Thyroid gland (tissue), 4 donors: Measurements from ENCODE around the gene FHOD3.

ENCODE experiments used
- POLR2A ChIP-seq, 2 donors: fragments of 450-650 bp; IDR thresholded peaks; one replicate each; pipeline ENCODE4 v1.6.1; 2017; ENCODE audit warnings: antibody characterized with exemption in 2 of 2, mild to moderate bottlenecking in 2 of 2, moderate library complexity in 1 of 2
- TF ChIP-seq, protein P1 (sequence below), 6 experiments: fragments of 200-600 bp in 3 of 6; fragments of 450-650 bp in 3 of 6; sonication (generic) in 3 of 6; IDR thresholded peaks; one replicate each; pipeline ENCODE4 v1.5.1; 2016 to 2019; ENCODE audit warnings: antibody characterized with exemption in 6 of 6, mild to moderate bottlenecking in 2 of 6, inconsistent platforms in 1 of 6, moderate library complexity in 1 of 6

DNA sequence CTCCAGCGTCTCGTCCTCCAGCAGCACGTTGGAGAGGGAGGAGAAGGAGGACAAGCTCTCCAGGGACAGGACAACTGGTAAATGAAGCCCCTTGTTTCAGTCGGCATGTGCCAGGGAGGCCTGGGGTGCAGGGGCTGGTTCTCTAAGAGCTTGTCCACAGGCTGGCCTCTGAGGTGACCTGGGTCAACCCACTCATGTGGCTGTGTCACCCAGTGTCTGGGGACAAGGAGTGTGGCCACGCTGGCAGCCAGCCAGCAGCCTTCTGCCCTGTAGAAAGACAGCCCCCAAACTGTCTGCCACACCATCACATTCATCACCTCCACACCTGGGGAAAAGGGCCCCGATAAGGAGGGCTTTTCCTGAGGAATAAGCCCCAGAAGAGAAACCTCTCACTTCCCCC lies 411.8 kb downstream of the FHOD3 start:
- TF ChIP-seq, protein P1, sequence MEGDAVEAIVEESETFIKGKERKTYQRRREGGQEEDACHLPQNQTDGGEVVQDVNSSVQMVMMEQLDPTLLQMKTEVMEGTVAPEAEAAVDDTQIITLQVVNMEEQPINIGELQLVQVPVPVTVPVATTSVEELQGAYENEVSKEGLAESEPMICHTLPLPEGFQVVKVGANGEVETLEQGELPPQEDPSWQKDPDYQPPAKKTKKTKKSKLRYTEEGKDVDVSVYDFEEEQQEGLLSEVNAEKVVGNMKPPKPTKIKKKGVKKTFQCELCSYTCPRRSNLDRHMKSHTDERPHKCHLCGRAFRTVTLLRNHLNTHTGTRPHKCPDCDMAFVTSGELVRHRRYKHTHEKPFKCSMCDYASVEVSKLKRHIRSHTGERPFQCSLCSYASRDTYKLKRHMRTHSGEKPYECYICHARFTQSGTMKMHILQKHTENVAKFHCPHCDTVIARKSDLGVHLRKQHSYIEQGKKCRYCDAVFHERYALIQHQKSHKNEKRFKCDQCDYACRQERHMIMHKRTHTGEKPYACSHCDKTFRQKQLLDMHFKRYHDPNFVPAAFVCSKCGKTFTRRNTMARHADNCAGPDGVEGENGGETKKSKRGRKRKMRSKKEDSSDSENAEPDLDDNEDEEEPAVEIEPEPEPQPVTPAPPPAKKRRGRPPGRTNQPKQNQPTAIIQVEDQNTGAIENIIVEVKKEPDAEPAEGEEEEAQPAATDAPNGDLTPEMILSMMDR (IDR thresholded peaks at IDR 0.05) = no peak
- TF ChIP-seq POLR2A (IDR thresholded peaks at IDR 0.05) = no peak
